Prostate gland (tissue), 2 donors: Measurements from ENCODE around the gene PTPRJ.

ENCODE experiments used
- CTCF ChIP-seq, 4 experiments: fragments of 200-600 bp in 2 of 4; fragments of 450-650 bp in 2 of 4; sonication (generic) in 2 of 4; IDR thresholded peaks; 1 replicate in 3 of 4; 2 replicates in 1 of 4; pipeline ENCODE4 v1.5.1; 2016 to 2019; ENCODE audit warnings: antibody characterized with exemption in 4 of 4, mild to moderate bottlenecking in 2 of 4, moderate library complexity in 2 of 4
- POLR2A ChIP-seq: fragments of 450-650 bp; IDR thresholded peaks from one replicate; pipeline ENCODE4 v1.6.1; 2016; ENCODE audit warnings: antibody characterized with exemption, mild to moderate bottlenecking
- POLR2AphosphoS5 ChIP-seq: sonication (generic); formaldehyde crosslinking; IDR thresholded peaks from one replicate; pipeline ENCODE4 v1.6.1; 2017; ENCODE audit warnings: antibody characterized with exemption

- no peak for TF ChIP-seq CTCF (IDR thresholded peaks at IDR 0.05)
- TF ChIP-seq POLR2A = no peak
- TF ChIP-seq POLR2AphosphoS5 = no peak
Observed at GRCh38 chr11:48074425-48075181, 94.2 kb downstream of the PTPRJ start.
